ENCODE data around the gene SMIM36.

Gene SMIM36

GRCh38 chr17:55444471-55445441 lies 66.5 kb downstream of the SMIM36 start:
- TF ChIP-seq CTCF (IDR thresholded peaks at IDR 0.05; ENCODE audit: low read depth, low read length): no peak
- no peak for DNase-seq (ENCODE audit: extremely low read depth, low read depth)

GRCh38 chr17:55443904-55444303 lies 67.3 kb downstream of the SMIM36 start:
- no peak for DNase-seq (ENCODE audit: extremely low read depth, low read depth)
- TF ChIP-seq CTCF (IDR thresholded peaks at IDR 0.05; ENCODE audit: low read depth, low read length): no peak

- DNase-seq (ENCODE audit: extremely low read depth, low read depth): no peak
- no peak for TF ChIP-seq CTCF (IDR thresholded peaks at IDR 0.05; ENCODE audit: low read depth, low read length)
Measured at GRCh38 chr17:55442953-55443683, 68.1 kb downstream of the SMIM36 start.

GRCh38 chr17:55442462-55442861 lies 68.8 kb downstream of the SMIM36 start:
- no peak for TF ChIP-seq CTCF (IDR thresholded peaks at IDR 0.05; ENCODE audit: low read depth, low read length)
- DNase-seq (ENCODE audit: extremely low read depth, low read depth): no peak

- DNase-seq (ENCODE audit: extremely low read depth, low read depth): no peak
- TF ChIP-seq CTCF (IDR thresholded peaks at IDR 0.05; ENCODE audit: low read depth, low read length): no peak
Measured at GRCh38 chr17:55441544-55441943, 69.7 kb downstream of the SMIM36 start.

GRCh38 chr17:55440391-55440790 lies 70.9 kb downstream of the SMIM36 start:
- no peak for DNase-seq (ENCODE audit: extremely low read depth, low read depth)
- TF ChIP-seq CTCF (IDR thresholded peaks at IDR 0.05; ENCODE audit: low read depth, low read length): no peak

- TF ChIP-seq CTCF (IDR thresholded peaks at IDR 0.05; ENCODE audit: low read depth, low read length): no peak
- DNase-seq (ENCODE audit: extremely low read depth, low read depth): no peak
Measured at GRCh38 chr17:55437159-55437605, 74.1 kb downstream of the SMIM36 start.

Data from AG09319 (cell line).